Neural progenitor cell (in vitro differentiated cells): ENCODE measurements around the gene POFUT1.

Experiments used
- CTCF ChIP-seq: fragments of 200-600 bp; sonication (generic); IDR thresholded peaks from 2 replicates; pipeline ENCODE4 v1.5.1; 2017; ENCODE audit warnings: antibody characterized with exemption, mild to moderate bottlenecking
- EZH2 ChIP-seq: fragments of 200-600 bp; sonication (generic); IDR thresholded peaks from 2 replicates; pipeline ENCODE4 v1.6.1; 2017; ENCODE audit warnings: antibody characterized with exemption, mild to moderate bottlenecking, moderate library complexity
- EZH2phosphoT487 ChIP-seq: fragments of 200-600 bp; sonication (generic); IDR thresholded peaks from 2 replicates; pipeline ENCODE4 v1.6.1; 2017; ENCODE audit warnings: antibody characterized with exemption

GRCh38 chr20:32158351-32158750, 49.3 kb upstream of the POFUT1 start:
- TF ChIP-seq CTCF (no peak), EZH2 (no peak), EZH2phosphoT487 (no peak)
